ENCODE measurements around the gene APP. TPM values are rescaled to one million over a fixed set of nuclear protein-coding genes. Genes with fewer than 3 reads are reported as not detected.
A peak's percentile ranks its signal among the peaks of the same experiment; 100 is the strongest.
"Not testable (repeated sequence)": the region's sequence is repeated elsewhere in the genome, so short reads cannot be mapped to it uniquely, and the experiment has no call there.

APP gene
- total RNA-seq, 2 experiments from 2014 or later, result 14.5 to 14.9 TPM

DNA sequence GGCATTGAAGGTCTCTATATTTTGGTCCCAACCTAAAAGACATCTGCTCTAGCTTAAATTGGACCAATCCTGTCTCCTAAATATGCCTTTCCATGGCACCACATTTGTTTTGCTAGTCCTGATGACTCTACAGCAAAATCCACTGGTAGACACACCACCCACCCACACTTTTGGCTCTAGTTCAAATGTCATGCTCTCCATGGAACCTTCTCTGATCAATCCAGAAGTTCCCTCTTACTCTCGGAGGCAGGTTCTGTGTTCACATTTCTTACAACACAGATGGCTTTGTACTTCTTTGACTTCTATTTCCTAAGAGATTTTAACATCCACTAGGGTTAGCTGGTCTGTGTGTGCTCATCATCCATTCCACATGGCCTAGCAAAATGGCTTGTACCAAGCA is 151.3 kb downstream of the APP start:
- ATAC-seq (no peak), DNase-seq (no peak)
- Mint-ChIP-seq H3K4me1 (ENCODE audit: low read depth) (no peaks in the 10 kb centered on the region), H3K4me3 (no peak overlapping the region), H3K27ac (no peak overlapping the region), H3K27me3 (ENCODE audit: low read depth) (no peaks in the 10 kb centered on the region), H3K36me3 (ENCODE audit: low read depth) (no peaks in the 10 kb centered on the region), H3K9me3 (ENCODE audit: insufficient read depth) (no peaks in the 10 kb centered on the region)
- CTCF ChIA-PET, result interaction anchor here (1.1 kb wide), 1 partner anchor 28 kb away, joined by 5 read pairs; no protein-coding TSS in a partner anchor
- POLR2A ChIA-PET, result no interaction called here

DNA sequence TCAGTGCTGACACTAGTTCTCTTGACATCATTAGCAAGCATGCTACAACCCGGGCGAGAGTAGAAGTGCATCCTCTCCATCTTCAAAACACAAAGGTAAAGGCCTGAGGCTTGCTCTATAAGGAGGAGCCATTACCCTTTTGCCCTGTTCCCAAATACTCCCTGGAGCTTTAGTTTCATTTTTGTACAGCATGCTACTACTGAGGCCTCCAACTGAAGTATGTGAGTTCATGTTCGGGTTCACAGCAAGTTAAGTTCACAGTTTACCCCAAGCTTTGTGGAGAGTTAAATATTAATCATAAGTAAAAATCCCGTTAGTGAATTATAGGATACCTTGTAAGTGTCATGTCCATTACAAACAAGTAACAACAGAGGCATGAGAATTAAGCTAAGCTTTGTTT is 156.6 kb downstream of the APP start:
- no peaks in the 10 kb centered on the region for H3K36me3 Mint-ChIP-seq (ENCODE audit: low read depth)
- ChIA-PET CTCF (interaction anchor here (0.9 kb wide), 1 partner anchor 18 kb away, joined by 3 read pairs; no protein-coding TSS in a partner anchor), POLR2A (no interaction called here)
- H3K9me3 Mint-ChIP-seq (ENCODE audit: insufficient read depth), result no peaks in the 10 kb centered on the region
- no peaks in the 10 kb centered on the region for H3K27me3 Mint-ChIP-seq (ENCODE audit: low read depth)
- H3K4me1 Mint-ChIP-seq (ENCODE audit: low read depth), result no peaks in the 10 kb centered on the region
- DNase-seq, result no peak
- no peak for ATAC-seq
- H3K27ac Mint-ChIP-seq, result no peak overlapping the region
- no peak overlapping the region for H3K4me3 Mint-ChIP-seq

DNA sequence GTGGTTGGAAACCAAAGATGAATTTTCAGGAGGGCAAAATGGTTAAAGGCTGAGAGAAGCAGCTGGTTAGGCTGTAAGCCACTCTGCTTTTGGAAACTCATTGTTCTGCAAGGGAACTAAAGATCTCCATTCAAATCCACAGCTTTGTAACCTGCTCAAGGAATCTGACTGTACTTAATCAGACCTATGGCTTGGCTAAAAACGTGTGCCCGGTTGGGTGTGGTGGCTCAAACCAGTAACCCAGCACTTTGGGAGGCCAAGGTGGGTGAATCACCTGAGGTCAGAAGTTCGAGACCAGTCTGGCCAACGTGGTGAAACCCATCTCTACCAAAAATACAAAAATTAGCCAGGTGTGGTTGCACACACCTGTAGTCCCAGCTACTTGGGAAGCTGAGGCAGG is 158.1 kb downstream of the APP start:
- ATAC-seq; H3K36me3 Mint-ChIP-seq (ENCODE audit: low read depth); DNase-seq; H3K27ac Mint-ChIP-seq; H3K4me3 Mint-ChIP-seq; H3K27me3 Mint-ChIP-seq (ENCODE audit: low read depth); H3K9me3 Mint-ChIP-seq (ENCODE audit: insufficient read depth); CTCF ChIA-PET; H3K4me1 Mint-ChIP-seq (ENCODE audit: low read depth); POLR2A ChIA-PET: not testable (repeated sequence)

DNA sequence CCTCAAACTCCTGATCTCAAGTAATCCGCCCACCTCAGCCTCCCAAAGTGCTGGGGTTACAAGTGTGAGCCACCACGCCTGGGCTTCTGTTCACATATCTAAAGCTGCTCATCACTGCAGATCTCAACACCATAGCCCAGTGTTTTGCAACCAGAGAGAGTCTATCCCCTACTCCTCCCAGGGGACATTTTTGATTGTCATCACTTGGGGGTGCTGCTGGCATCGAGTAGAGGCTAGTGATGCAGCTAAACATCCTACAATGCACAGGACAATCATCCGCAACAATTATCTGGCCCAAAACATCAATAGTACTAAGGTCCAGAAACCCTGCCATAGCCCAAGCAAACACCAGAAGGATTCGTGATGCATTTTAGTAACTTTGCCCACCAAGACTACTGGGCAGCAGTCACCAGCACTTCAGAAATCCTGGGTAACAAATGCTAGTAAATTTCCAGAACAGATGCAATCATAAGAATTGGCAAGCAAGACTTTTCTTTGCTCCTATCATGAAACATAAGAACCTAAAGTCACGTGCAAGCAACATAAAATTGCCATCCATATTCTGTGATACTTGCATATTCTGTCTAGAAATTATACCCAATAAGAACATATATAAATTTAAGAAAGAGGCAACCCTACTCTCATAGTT is 159.2 kb downstream of the APP start:
- Mint-ChIP-seq H3K4me3 (no peak overlapping the region), H3K27ac (no peak overlapping the region), H3K27me3 (ENCODE audit: low read depth) (no peaks in the 10 kb centered on the region), H3K36me3 (ENCODE audit: low read depth) (no peaks in the 10 kb centered on the region), H3K9me3 (ENCODE audit: insufficient read depth) (no peaks in the 10 kb centered on the region), H3K4me1 (ENCODE audit: low read depth) (peaks cover 3% of the 10 kb centered on the region)
- no peak for DNase-seq
- ChIA-PET CTCF (interaction anchor here (1.0 kb wide), 1 partner anchor 160 kb away, joined by 4 read pairs; the partner anchor contains the start of gene APP), POLR2A (no interaction called here)
- no peak for ATAC-seq

DNA sequence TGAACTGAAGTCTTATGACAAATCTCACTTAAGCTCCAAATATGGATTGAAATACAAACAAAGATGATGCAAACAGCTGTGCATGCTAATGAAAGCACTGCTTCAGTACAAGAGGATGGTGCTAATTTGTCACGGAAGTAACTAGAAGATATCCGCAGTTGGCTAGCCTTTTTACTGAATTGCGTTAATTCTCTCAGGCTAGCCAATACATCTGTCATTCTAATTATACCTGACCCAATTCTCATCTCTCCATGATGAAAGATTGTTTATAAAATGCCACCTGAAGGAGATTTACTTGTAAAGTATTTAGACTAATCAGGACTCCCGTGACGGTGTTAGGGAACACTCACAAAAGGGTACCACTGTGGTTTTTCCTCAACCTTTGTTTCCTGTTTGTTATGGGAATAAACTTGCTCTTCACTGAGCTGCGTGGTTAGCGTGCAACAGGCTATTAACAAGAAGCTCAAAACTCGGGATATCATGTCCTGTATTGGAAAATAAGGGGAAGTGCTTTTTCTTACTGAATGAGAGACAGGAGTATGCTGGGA is 162.5 kb downstream of the APP start:
- Mint-ChIP-seq H3K36me3 (ENCODE audit: low read depth) (no peaks in the 10 kb centered on the region), H3K9me3 (ENCODE audit: insufficient read depth) (no peaks in the 10 kb centered on the region), H3K27me3 (ENCODE audit: low read depth) (no peaks in the 10 kb centered on the region), H3K4me3 (no peak overlapping the region), H3K27ac (no peak overlapping the region), H3K4me1 (ENCODE audit: low read depth) (peaks cover 3% of the 10 kb centered on the region)
- POLR2A ChIA-PET, result no interaction called here
- no peak for ATAC-seq
- no peak for DNase-seq
- CTCF ChIA-PET, result no interaction called here

DNA sequence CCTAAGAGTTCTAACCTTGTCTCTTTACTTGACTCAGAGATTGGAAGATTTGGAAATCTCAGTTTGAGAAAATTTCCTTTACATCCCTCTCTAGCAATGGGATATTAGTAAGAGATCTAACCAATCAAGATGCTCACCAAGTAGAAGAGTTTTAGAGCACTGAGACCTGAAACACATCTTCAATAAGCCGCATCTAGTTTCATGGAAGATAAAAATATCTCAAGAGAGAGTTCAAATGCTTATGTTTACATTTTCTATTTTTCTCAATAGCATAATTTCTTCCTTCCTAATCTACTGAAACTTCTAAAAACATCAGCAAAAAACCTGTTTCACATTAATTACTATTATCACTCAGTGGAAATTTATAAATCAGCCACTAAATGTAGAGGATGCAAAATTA is 165.1 kb downstream of the APP start:
- ATAC-seq, result no peak
- no peaks in the 10 kb centered on the region for H3K36me3 Mint-ChIP-seq (ENCODE audit: low read depth)
- H3K4me1 Mint-ChIP-seq (ENCODE audit: low read depth), result peaks cover 3% of the 10 kb centered on the region
- ChIA-PET CTCF (no interaction called here), POLR2A (no interaction called here)
- DNase-seq, result no peak
- no peak overlapping the region for H3K4me3 Mint-ChIP-seq
- no peak overlapping the region for H3K27ac Mint-ChIP-seq
- H3K9me3 Mint-ChIP-seq (ENCODE audit: insufficient read depth), result no peaks in the 10 kb centered on the region
- no peaks in the 10 kb centered on the region for H3K27me3 Mint-ChIP-seq (ENCODE audit: low read depth)

DNA sequence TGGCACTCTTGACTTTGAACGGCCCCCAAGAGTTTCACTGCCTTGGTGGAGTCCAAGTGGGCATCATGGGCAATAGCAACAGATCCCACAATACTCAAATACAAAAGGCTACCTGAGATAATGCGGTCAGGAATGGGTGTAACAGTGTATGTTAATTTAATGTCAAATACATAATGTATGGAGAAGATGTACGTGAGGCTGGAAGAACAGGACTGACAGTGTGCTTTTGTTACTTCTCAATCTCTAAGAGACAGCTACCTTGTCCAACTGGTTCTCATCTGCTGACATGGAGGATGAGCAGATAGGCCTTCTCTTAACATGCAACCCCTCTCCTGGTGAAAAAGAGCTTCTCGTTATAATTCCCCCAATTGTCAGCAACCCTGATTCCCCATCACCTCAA is 167.2 kb downstream of the APP start:
- Mint-ChIP-seq H3K27ac (no peak overlapping the region), H3K9me3 (ENCODE audit: insufficient read depth) (no peaks in the 10 kb centered on the region), H3K4me1 (ENCODE audit: low read depth) (peaks cover 8% of the 10 kb centered on the region), H3K4me3 (no peak overlapping the region), H3K27me3 (ENCODE audit: low read depth) (no peaks in the 10 kb centered on the region), H3K36me3 (ENCODE audit: low read depth) (no peaks in the 10 kb centered on the region)
- no peak for DNase-seq
- CTCF ChIA-PET, result no interaction called here
- POLR2A ChIA-PET, result no interaction called here
- no peak for ATAC-seq

DNA sequence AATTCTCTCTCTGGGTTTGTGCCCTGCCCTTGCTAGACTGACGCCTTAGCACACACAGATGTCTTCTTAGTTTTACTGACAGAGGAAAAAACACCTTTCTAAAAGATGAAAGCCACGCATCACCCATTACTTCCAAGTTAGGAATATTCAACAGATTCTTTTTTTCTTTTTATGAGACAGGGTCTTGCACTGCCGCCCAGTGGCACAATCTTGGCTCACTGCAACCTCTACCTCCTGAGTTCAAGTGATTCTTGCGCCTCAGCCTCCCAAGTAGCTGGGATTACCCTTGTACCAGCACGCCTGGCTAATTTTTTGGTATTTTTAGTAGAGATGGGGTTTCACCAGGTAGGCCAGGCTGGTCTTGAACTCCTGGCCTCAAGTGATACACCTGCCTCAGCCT is 169.2 kb downstream of the APP start:
- Mint-ChIP-seq H3K27me3 (ENCODE audit: low read depth) (no peaks in the 10 kb centered on the region), H3K9me3 (ENCODE audit: insufficient read depth) (no peaks in the 10 kb centered on the region), H3K36me3 (ENCODE audit: low read depth) (no peaks in the 10 kb centered on the region), H3K4me1 (ENCODE audit: low read depth) (peaks cover 8% of the 10 kb centered on the region), H3K4me3 (no peak overlapping the region), H3K27ac (no peak overlapping the region)
- DNase-seq, result no peak
- CTCF ChIA-PET, result no interaction called here
- no peak for ATAC-seq
- POLR2A ChIA-PET, result no interaction called here

DNA sequence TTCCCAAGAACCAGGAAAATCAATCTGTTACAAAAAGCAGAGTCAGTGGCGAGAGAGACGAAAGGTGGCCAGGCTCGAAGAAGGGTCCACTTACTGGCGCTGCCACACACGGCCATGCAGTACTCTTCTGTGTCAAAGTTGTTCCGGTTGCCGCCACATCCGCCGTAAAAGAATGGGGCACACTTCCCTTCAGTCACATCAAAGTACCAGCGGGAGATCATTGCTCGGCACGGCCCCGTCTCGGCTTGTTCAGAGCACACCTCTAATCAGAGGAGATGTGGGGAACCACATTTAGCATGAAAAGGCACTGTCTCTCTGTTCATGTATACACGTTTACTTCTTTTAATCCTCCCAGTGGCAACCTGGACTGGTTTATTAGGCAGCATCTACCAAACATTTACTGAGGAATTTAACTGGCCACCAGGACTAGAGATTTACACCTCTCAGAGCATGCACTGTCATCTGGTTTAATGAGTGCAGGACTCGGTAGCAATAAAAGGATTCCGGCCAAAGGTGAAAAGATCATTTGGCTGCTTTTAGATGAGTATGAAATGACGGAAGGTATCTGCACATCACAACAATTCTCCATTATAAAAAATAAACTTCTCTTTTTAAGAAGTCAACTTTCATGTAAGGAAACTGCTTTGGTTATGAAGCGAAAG is 170.5 kb downstream of the APP start:
- ChIA-PET POLR2A (no interaction called here), CTCF (no interaction called here)
- Mint-ChIP-seq H3K36me3 (ENCODE audit: low read depth) (no peaks in the 10 kb centered on the region), H3K9me3 (ENCODE audit: insufficient read depth) (no peaks in the 10 kb centered on the region), H3K27ac (peak overlapping the region; percentile 62), H3K27me3 (ENCODE audit: low read depth) (no peaks in the 10 kb centered on the region), H3K4me1 (ENCODE audit: low read depth) (peaks cover 8% of the 10 kb centered on the region), H3K4me3 (peak overlapping the region; percentile 44)
- DNase-seq, result peak; percentile 72
- ATAC-seq, result peak; percentile 94

DNA sequence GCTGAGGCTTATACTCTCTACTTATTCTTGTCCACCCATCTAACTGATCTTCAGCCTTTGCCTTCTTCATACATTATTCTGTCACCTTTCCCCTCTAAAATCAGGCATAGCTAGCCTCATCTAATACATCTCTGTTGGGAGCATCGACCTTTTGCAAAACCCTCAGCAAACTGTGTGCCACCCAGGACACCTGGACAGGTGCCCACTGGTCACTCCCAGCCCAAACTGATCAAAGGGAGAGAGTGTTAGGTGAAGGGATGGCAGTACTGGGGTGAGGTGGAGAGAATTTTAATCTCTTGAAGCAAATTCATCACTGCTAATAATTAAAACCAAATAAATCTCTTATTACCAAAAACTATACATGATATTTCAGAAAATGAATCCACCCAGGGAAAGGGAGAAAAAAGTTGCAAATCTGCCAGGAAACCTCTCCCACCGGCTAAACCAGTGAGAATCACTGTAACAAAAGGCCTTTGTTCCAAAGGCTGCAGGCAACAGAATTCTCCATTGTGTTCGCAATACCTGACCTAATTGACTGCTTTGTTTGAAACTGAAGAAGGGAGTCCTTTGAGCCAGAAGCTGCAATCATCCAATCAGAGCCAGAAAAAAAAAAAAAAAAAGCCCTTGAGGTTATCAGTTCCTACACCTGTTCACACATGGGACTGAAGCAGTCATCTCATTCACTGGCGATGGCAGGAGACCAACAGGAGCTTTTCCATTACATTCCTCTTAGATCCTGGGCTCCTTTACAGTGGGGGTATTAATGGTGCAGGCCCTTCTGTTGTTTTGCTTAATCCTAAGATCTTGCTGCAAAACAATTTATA is 172.6 kb downstream of the APP start:
- no peak for DNase-seq
- H3K27ac Mint-ChIP-seq, result no peak overlapping the region
- H3K4me1 Mint-ChIP-seq (ENCODE audit: low read depth), result peaks cover 8% of the 10 kb centered on the region
- CTCF ChIA-PET, result no interaction called here
- H3K9me3 Mint-ChIP-seq (ENCODE audit: insufficient read depth), result no peaks in the 10 kb centered on the region
- no peaks in the 10 kb centered on the region for H3K27me3 Mint-ChIP-seq (ENCODE audit: low read depth)
- no peak overlapping the region for H3K4me3 Mint-ChIP-seq
- ATAC-seq, result no peak
- no peaks in the 10 kb centered on the region for H3K36me3 Mint-ChIP-seq (ENCODE audit: low read depth)
- POLR2A ChIA-PET, result no interaction called here

DNA sequence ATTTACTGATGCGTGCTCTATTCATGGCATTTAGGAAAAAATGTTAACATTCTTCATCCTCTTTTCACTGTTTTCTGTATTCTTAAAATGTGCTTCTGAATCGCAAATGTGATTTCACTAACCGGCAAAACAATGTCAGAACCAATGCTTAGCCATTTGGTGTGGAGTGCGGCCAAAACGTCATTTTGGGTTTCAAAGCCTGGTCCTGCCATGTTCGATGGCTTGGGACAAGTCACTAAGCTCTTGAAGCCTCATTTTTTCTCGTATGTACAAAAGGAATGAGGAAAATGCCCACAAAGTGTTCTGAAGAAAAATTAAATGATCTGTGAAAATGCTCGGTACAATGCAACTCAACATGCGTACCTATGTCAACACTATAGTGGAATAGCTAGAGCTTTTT is 175.3 kb downstream of the APP start:
- Mint-ChIP-seq H3K9me3 (ENCODE audit: insufficient read depth) (no peaks in the 10 kb centered on the region), H3K36me3 (ENCODE audit: low read depth) (no peaks in the 10 kb centered on the region), H3K27me3 (ENCODE audit: low read depth) (no peaks in the 10 kb centered on the region), H3K4me1 (ENCODE audit: low read depth) (peaks cover 8% of the 10 kb centered on the region), H3K4me3 (no peak overlapping the region), H3K27ac (no peak overlapping the region)
- no peak for ATAC-seq
- CTCF ChIA-PET, result no interaction called here
- DNase-seq, result no peak
- POLR2A ChIA-PET, result no interaction called here

DNA sequence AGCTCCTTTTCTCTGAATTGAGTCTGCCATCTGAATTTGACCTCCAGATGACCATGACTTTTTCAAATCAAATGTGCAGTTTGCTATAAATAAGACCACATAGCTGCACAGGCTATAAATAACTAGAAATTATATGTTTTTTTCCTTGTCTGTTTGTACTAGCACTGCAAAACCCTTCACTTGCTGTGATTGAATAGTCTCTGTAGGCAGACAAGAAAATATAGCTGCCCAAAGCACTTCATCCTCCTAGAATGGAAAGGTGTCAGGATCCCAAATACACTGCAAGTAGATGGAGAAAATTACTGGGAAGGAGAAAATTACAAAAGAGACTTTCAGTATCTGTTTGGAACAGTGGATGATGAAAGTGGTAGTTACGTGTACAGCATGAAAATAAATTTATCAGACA is 175.8 kb downstream of the APP start:
- no peak overlapping the region for H3K4me3 Mint-ChIP-seq
- POLR2A ChIA-PET, result interaction anchor here (0.6 kb wide), 1 partner anchor 167 kb away, joined by 3 read pairs; no protein-coding TSS in a partner anchor
- peaks cover 6% of the 10 kb centered on the region for H3K4me1 Mint-ChIP-seq (ENCODE audit: low read depth)
- CTCF ChIA-PET, result no interaction called here
- no peaks in the 10 kb centered on the region for H3K27me3 Mint-ChIP-seq (ENCODE audit: low read depth)
- ATAC-seq (no peak), DNase-seq (no peak)
- no peak overlapping the region for H3K27ac Mint-ChIP-seq
- H3K36me3 Mint-ChIP-seq (ENCODE audit: low read depth), result no peaks in the 10 kb centered on the region
- no peaks in the 10 kb centered on the region for H3K9me3 Mint-ChIP-seq (ENCODE audit: insufficient read depth)

Data from activated CD8-positive, alpha-beta T cell treated with anti-CD3 and anti-CD28 coated beads, Interleukin-2, amount 10 ng/mL, durations not matched to agents 7 days and 5 days (primary cell).